NT2/D1 (cell line): Measurements from ENCODE around the gene MED20.

ENCODE experiments used
- SUZ12 ChIP-seq: IDR thresholded peaks from 2 replicates; pipeline ENCODE4 v1.6.1; 2011; ENCODE audit not compliant: insufficient read length, insufficient read depth; ENCODE audit errors: extremely low read depth
- YY1 ChIP-seq: IDR thresholded peaks from 2 replicates; pipeline ENCODE4 v1.6.1; 2011; ENCODE audit not compliant: insufficient read length, insufficient read depth
- ZNF274 ChIP-seq: IDR thresholded peaks from 2 replicates; pipeline ENCODE4 v1.6.1; 2011; ENCODE audit warnings: mild to moderate bottlenecking, low read depth, low read length

GRCh38 chr6:41872147-41872546, 48.8 kb downstream of the MED20 start:
- no peak for TF ChIP-seq YY1
- no peak for TF ChIP-seq ZNF274
- TF ChIP-seq SUZ12: no peak
